Measurements from ENCODE around the gene CIB2. TPM values are rescaled to one million over a fixed set of nuclear protein-coding genes. Genes with fewer than 3 reads are reported as not detected.
A peak's percentile ranks its signal among the peaks of the same experiment; 100 is the strongest.

The CIB2 gene
- total RNA-seq, 1 donor from 2014 or later, result 9.6 TPM

DNA sequence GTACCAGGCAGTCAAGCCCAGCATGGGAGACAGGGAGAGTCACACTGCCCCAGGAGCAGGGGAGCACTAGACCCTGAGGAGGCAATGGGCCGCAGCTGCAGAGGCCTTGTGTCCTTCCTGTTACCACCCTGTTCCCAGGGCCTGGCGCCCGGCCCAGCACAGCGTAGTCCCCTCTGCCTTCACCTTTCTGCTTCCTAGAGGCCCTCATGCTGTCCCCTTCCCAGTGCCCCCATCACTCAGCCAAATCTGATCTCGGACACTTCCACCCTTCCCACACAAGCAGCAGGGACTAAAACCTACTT lies 46.8 kb downstream of the CIB2 start:
- Mint-ChIP-seq H3K36me3 (ENCODE audit: unreplicated experiment) (no peaks in the 10 kb centered on the region), H3K9me3 (ENCODE audit: unreplicated experiment) (no peaks in the 10 kb centered on the region), H3K27me3 (ENCODE audit: unreplicated experiment) (no peaks in the 10 kb centered on the region), H3K4me1 (ENCODE audit: unreplicated experiment) (peaks cover 10% of the 10 kb centered on the region), H3K4me3 (ENCODE audit: unreplicated experiment) (no peak overlapping the region), H3K27ac (ENCODE audit: unreplicated experiment) (no peak overlapping the region)
- TF ChIP-seq, protein P1, sequence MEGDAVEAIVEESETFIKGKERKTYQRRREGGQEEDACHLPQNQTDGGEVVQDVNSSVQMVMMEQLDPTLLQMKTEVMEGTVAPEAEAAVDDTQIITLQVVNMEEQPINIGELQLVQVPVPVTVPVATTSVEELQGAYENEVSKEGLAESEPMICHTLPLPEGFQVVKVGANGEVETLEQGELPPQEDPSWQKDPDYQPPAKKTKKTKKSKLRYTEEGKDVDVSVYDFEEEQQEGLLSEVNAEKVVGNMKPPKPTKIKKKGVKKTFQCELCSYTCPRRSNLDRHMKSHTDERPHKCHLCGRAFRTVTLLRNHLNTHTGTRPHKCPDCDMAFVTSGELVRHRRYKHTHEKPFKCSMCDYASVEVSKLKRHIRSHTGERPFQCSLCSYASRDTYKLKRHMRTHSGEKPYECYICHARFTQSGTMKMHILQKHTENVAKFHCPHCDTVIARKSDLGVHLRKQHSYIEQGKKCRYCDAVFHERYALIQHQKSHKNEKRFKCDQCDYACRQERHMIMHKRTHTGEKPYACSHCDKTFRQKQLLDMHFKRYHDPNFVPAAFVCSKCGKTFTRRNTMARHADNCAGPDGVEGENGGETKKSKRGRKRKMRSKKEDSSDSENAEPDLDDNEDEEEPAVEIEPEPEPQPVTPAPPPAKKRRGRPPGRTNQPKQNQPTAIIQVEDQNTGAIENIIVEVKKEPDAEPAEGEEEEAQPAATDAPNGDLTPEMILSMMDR (IDR thresholded peaks at IDR 0.05), result no peak
- DNase-seq (ENCODE audit: extremely low spot score, unreplicated experiment), result no peak

- Mint-ChIP-seq H3K9me3 (ENCODE audit: unreplicated experiment) (no peaks in the 10 kb centered on the region), H3K4me3 (ENCODE audit: unreplicated experiment) (no peak overlapping the region), H3K36me3 (ENCODE audit: unreplicated experiment) (no peaks in the 10 kb centered on the region), H3K4me1 (ENCODE audit: unreplicated experiment) (peaks cover 10% of the 10 kb centered on the region), H3K27ac (ENCODE audit: unreplicated experiment) (no peak overlapping the region), H3K27me3 (ENCODE audit: unreplicated experiment) (no peaks in the 10 kb centered on the region)
- TF ChIP-seq, protein P1 (IDR thresholded peaks at IDR 0.05), result no peak
- DNase-seq (ENCODE audit: extremely low spot score, unreplicated experiment), result no peak
Observed at GRCh38 chr15:78083687-78084448, 47.4 kb downstream of the CIB2 start.

GRCh38 chr15:78083186-78083585 lies 48.1 kb downstream of the CIB2 start:
- TF ChIP-seq, protein P1 (IDR thresholded peaks at IDR 0.05), result no peak
- Mint-ChIP-seq H3K9me3 (ENCODE audit: unreplicated experiment) (no peaks in the 10 kb centered on the region), H3K27ac (ENCODE audit: unreplicated experiment) (no peak overlapping the region), H3K4me3 (ENCODE audit: unreplicated experiment) (no peak overlapping the region), H3K36me3 (ENCODE audit: unreplicated experiment) (no peaks in the 10 kb centered on the region), H3K4me1 (ENCODE audit: unreplicated experiment) (peaks cover 11% of the 10 kb centered on the region), H3K27me3 (ENCODE audit: unreplicated experiment) (no peaks in the 10 kb centered on the region)
- DNase-seq (ENCODE audit: extremely low spot score, unreplicated experiment), result no peak

DNA sequence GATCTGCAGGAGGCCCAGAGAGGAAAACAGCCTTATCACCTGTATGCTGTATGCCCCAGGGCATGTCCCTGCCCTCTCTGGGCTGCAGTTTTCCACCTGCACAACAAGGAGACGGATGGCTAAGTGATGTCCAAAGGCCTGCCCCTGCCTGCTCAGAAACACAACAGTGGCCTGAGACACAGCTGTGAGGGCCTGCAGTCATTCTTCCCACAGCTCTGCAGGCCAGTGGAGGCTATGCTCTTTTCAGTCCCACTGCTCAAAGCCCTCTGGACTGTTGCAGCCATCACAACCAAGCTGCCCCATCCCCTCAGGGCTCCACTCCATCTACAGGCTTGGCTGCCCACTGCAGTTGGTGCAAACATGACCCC lies 48.5 kb downstream of the CIB2 start:
- no peak overlapping the region for H3K27ac Mint-ChIP-seq (ENCODE audit: unreplicated experiment)

DNA sequence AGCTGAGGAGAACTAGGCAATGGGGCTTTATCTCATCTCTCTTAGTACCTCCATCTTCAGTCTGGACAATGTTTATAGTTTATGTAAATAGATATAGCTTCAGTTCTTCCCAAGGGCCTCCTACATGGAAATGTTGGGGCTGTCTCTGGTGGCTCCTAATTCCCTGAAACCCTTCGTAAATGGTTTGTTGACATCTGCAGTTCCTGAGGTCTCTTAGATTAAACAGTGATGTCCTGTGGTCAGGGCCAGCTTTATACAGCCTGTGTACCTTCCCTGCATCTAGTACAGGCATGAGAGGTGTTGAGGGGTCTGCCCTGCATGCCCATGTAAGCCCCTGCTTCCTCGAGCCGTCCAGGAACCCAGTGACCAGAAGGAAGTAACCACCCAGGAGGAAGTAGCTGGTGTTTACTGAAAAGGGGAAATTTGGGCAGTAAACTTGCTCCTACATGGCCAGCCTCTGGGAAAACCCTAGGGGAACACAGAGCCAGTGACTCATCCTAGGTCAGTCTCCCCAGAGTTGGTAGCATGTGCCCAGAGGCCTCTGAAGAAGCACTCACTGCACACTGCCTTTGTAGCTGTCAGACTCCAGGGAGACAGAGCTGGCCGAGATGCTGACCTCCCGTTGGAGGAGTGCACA lies 49.0 kb downstream of the CIB2 start:
- H3K4me1 Mint-ChIP-seq (ENCODE audit: unreplicated experiment), result peaks cover 15% of the 10 kb centered on the region
- no peaks in the 10 kb centered on the region for H3K27me3 Mint-ChIP-seq (ENCODE audit: unreplicated experiment)
- H3K4me3 Mint-ChIP-seq (ENCODE audit: unreplicated experiment), result no peak overlapping the region
- H3K36me3 Mint-ChIP-seq (ENCODE audit: unreplicated experiment), result no peaks in the 10 kb centered on the region
- peak overlapping the region; percentile 14 for H3K27ac Mint-ChIP-seq (ENCODE audit: unreplicated experiment)
- no peak for DNase-seq (ENCODE audit: extremely low spot score, unreplicated experiment)
- TF ChIP-seq, protein P1 (IDR thresholded peaks at IDR 0.05), result no peak
- no peaks in the 10 kb centered on the region for H3K9me3 Mint-ChIP-seq (ENCODE audit: unreplicated experiment)

More for the DNA sequence above, 48.5 kb downstream of the CIB2 start:
- no peaks in the 10 kb centered on the region for H3K36me3 Mint-ChIP-seq (ENCODE audit: unreplicated experiment)
- no peaks in the 10 kb centered on the region for H3K9me3 Mint-ChIP-seq (ENCODE audit: unreplicated experiment)
- DNase-seq (ENCODE audit: extremely low spot score, unreplicated experiment), result no peak
- no peak overlapping the region for H3K4me3 Mint-ChIP-seq (ENCODE audit: unreplicated experiment)
- H3K4me1 Mint-ChIP-seq (ENCODE audit: unreplicated experiment), result peaks cover 15% of the 10 kb centered on the region
- TF ChIP-seq, protein P1 (IDR thresholded peaks at IDR 0.05), result no peak
- no peaks in the 10 kb centered on the region for H3K27me3 Mint-ChIP-seq (ENCODE audit: unreplicated experiment)
